Lung (tissue), 12 donors: Measurements from ENCODE around the gene KSR1. TPM values are rescaled to one million over a fixed set of nuclear protein-coding genes. Genes with fewer than 3 reads are reported as not detected.
A peak's percentile ranks its signal among the peaks of the same experiment; 100 is the strongest.

ENCODE experiments used
- ATAC-seq: fragments of 200-7000 bp; cut with Tn5 transposase; one replicate; pipeline ENCODE4 v1.9.1; 2020; ENCODE audit warnings: moderate number of reproducible peaks; ENCODE audit not compliant: insufficient read depth, low FRiP score
- DNase-seq, 3 donors: peaks; one replicate each; pipeline ENCODE4 v3.0.0-alpha.2; 2013 to 2017
- H3K27ac ChIP-seq, 2 donors: one replicate each; pipeline ENCODE4 v1.5.1; 2013; ENCODE audit warnings: mild to moderate bottlenecking in 2 of 2, moderate library complexity in 2 of 2, control low read depth in 1 of 2, inconsistent platforms in 1 of 2, low read depth in 1 of 2, low read length in 1 of 2
- H3K27me3 ChIP-seq, 3 donors: one replicate each; pipeline ENCODE4 v1.5.1; 2013; ENCODE audit warnings: low read length in 2 of 3; ENCODE audit not compliant: control insufficient read depth in 3 of 3, insufficient read depth in 3 of 3
- H3K36me3 ChIP-seq, 4 donors: one replicate each; pipeline ENCODE4 v1.5.1; 2013; ENCODE audit warnings: low read length in 4 of 4, mild to moderate bottlenecking in 1 of 4, moderate library complexity in 1 of 4; ENCODE audit not compliant: control insufficient read depth in 4 of 4, insufficient read depth in 4 of 4
- H3K4me1 ChIP-seq, 5 donors: one replicate each; pipeline ENCODE4 v1.5.1; 2013; ENCODE audit warnings: low read length in 5 of 5, mild to moderate bottlenecking in 2 of 5, moderate library complexity in 1 of 5; ENCODE audit not compliant: control insufficient read depth in 5 of 5, insufficient read depth in 5 of 5
- H3K4me3 ChIP-seq: one replicate; pipeline ENCODE4 v1.5.1; 2013; ENCODE audit warnings: mild to moderate bottlenecking, control low read depth, moderate library complexity
- H3K9ac ChIP-seq, 2 donors: one replicate each; pipeline ENCODE4 v1.5.1; 2013; ENCODE audit warnings: low read length in 2 of 2, control low read depth in 1 of 2; ENCODE audit not compliant: insufficient read depth in 1 of 2
- H3K9me3 ChIP-seq, 4 donors: one replicate each; pipeline ENCODE4 v1.5.1; 2013; ENCODE audit warnings: low read length in 3 of 4, mild to moderate bottlenecking in 1 of 4, moderate library complexity in 1 of 4; ENCODE audit not compliant: control insufficient read depth in 4 of 4, insufficient read depth in 3 of 4
- WGBS, 2 donors: extraction: QIAGEN DNeasy Blood & Tissue Kit; methylation state at CpG; one replicate each; pipeline ENCODE4 v1.1.7; 2013; 5-methylcytosine and 5-hydroxymethylcytosine counted together
- polyA plus RNA-seq, 2 donors: library from polyadenylated mRNA; stranded (reverse); fragments of 200-250 nt; gene quantifications; one replicate each; pipeline ENCODE4 v1.2.1, GENCODE V29; 2013
- total RNA-seq, 2 donors: library from RNA; depleted of rRNA in 1 of 2; stranded (reverse); fragments of >200 nt in 1 of 2; gene quantifications; one replicate each; pipeline ENCODE4 v1.2.1, GENCODE V29; 2014 to 2021
- TF ChIP-seq, protein P1 (sequence below): IDR thresholded peaks from 2 replicates; pipeline ENCODE4 v1.5.1; 2012; ENCODE audit warnings: mild to moderate bottlenecking; ENCODE audit errors: control extremely low read depth, extremely low read depth
- donor health status: control.
- donor health status: control.
- donor health status: Bipolar disorder and iron deficiency.
- donor health status: healthy.
- donor health status: DM: yes; HTN: yes; CAD: no.

Gene KSR1
- total and polyA plus RNA-seq, 4 donors: 26.8 to 70.0 (median 42.3) TPM

- WGBS, 2 donors: 69 to 75% methylated on average over 3 of the region's 3 CpGs
- TF ChIP-seq, protein P1, sequence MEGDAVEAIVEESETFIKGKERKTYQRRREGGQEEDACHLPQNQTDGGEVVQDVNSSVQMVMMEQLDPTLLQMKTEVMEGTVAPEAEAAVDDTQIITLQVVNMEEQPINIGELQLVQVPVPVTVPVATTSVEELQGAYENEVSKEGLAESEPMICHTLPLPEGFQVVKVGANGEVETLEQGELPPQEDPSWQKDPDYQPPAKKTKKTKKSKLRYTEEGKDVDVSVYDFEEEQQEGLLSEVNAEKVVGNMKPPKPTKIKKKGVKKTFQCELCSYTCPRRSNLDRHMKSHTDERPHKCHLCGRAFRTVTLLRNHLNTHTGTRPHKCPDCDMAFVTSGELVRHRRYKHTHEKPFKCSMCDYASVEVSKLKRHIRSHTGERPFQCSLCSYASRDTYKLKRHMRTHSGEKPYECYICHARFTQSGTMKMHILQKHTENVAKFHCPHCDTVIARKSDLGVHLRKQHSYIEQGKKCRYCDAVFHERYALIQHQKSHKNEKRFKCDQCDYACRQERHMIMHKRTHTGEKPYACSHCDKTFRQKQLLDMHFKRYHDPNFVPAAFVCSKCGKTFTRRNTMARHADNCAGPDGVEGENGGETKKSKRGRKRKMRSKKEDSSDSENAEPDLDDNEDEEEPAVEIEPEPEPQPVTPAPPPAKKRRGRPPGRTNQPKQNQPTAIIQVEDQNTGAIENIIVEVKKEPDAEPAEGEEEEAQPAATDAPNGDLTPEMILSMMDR: no peak
Measured at GRCh38 chr17:27518048-27518447, 61.8 kb downstream of the KSR1 start.

GRCh38 chr17:27518545-27519521, 62.6 kb downstream of the KSR1 start:
- Histone ChIP-seq H3K9me3 (no peaks in the 10 kb centered on the region), H3K27ac (no peak overlapping the region)
- no peak for ATAC-seq

More at GRCh38 chr17:27518048-27518447, 61.8 kb downstream of the KSR1 start:
- H3K27ac ChIP-seq: no peak overlapping the region
- H3K27me3 ChIP-seq: no peaks in the 10 kb centered on the region
- no peaks in the 10 kb centered on the region for H3K9me3 ChIP-seq
- H3K9ac ChIP-seq: no peak overlapping the region
- peaks cover 0 to 40% (median 22%) of the 10 kb centered on the region in 5 donors for H3K4me1 ChIP-seq
- ATAC-seq (no peak), DNase-seq (no peak)
- H3K36me3 ChIP-seq: no peaks in the 10 kb centered on the region
- no peak overlapping the region for H3K4me3 ChIP-seq

DNA sequence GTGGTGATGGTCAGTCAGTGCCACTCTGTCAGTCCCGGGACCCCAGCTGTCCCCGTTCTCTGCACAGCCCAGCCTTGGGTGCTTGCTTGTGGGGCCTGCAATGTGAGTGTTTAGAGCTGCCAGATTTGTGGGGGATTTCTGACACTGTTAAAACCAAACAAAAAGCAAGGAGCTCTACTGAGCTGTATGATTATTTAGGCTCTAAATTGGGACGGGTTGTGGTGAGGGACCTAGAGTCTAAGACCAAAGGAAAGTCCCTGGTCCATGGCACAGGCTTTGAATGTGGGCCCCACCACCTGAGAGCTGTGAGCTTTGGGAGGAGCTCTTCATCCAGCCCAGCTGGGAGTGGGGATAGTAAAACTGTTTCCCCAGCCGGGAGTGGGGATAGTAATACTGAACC, 63.3 kb downstream of the KSR1 start:
- H3K36me3 ChIP-seq: no peaks in the 10 kb centered on the region
- H3K9me3 ChIP-seq: no peaks in the 10 kb centered on the region
- no peak overlapping the region for H3K4me3 ChIP-seq
- TF ChIP-seq, protein P1: no peak
- ATAC-seq: no peak
- peaks cover 0 to 37% (median 23%) of the 10 kb centered on the region in 5 donors for H3K4me1 ChIP-seq
- DNase-seq: peak in 1 of 3 donors; percentile 64
- H3K9ac ChIP-seq: no peak overlapping the region
- whole genome bisulfite sequencing, 2 donors: 74 to 88% methylated on average over 4 of the region's 4 CpGs
- H3K27ac ChIP-seq: no peak overlapping the region
- H3K27me3 ChIP-seq: no peaks in the 10 kb centered on the region

More at GRCh38 chr17:27518545-27519521, 62.6 kb downstream of the KSR1 start:
- Histone ChIP-seq H3K9ac (no peak overlapping the region), H3K4me1 (peaks cover 0 to 37% (median 23%) of the 10 kb centered on the region in 5 donors), H3K27me3 (no peaks in the 10 kb centered on the region), H3K36me3 (no peaks in the 10 kb centered on the region), H3K4me3 (no peak overlapping the region)
- DNase-seq: no peak
- TF ChIP-seq, protein P1: no peak
- WGBS, 2 donors: 80 to 85% methylated on average over 13 of the region's 13 CpGs
